Left kidney (tissue), 8 donors: ENCODE results near the gene NXPE2. TPM values are rescaled to one million over a fixed set of nuclear protein-coding genes. Genes with fewer than 3 reads are reported as not detected.
"Not testable (repeated sequence)": the region's sequence is repeated elsewhere in the genome, so short reads cannot be mapped to it uniquely, and the experiment has no call there.

ENCODE experiments used
- DNase-seq: peaks from one replicate; pipeline ENCODE4 v3.0.0-alpha.2; 2013
- long read RNA-seq, 8 donors: transcript quantifications; one replicate each; lab custom pipeline, GENCODE V29; 2026
- polyA plus RNA-seq: library from polyadenylated mRNA; unstranded; fragments of 120-200 nt; gene quantifications from one replicate; pipeline ENCODE4 v1.2.1, GENCODE V29; 2013; ENCODE audit not compliant: insufficient read length

NXPE2 gene
- polyA plus RNA-seq: 0.42 TPM
- long read RNA-seq, donor 1: 0 reads
- long read RNA-seq, donor 2: 0 reads
- long read RNA-seq, donor 3: 0 reads
- long read RNA-seq, donor 4: 0 reads
- long read RNA-seq, donor 5: 0 reads
- long read RNA-seq, donor 6: 0 reads
- long read RNA-seq, donor 7: 0 reads
- long read RNA-seq, donor 8: 0 reads

DNA sequence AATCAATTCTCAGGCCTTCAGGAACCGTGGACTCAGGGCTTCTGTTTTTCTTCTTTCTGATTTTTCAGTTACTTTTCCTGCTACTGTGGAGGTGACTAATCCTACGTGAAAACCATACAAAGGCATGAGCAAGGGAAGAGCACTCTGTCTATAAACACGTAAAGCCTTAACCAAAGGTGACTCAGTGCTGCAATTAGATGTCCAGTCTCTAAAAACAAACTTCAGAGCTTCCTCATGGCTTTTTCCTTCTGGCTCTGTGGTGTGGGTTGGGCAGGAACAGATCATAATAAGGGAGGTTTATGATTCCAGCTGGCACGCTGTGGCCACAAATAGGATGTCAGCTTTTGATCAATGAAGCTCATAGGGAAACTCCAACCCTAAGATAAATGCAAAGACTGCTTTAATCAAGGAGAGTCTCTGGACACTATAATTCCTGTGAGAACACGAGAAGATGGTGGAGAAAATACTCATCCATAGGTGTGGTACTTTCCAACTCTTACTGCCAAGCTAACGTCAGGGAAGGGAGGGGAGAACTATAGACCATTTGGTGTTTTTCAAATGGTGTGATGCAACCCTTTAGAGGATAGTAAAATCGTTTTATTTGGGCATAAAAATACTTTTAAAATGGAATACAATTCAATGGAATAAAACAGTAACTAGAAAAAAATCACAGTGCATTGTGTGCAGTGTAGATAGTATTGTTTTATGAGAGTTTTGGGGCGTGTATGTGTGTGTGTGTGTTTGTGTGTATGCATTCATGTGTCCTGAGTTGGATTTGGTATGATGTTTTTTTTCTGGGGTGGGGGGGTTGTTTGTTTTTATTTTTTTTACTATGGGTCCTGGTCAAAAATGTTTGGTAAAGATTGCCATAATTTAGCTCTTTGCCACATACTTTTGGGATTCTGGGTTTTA lies at the start of gene NXPE2:
Gene NXPE2, plus strand, starts transcription at position 403 of the 912 bp plus-strand sequence. Its CDS starts 49 bp downstream, at position 452.
- no peak for DNase-seq

DNA sequence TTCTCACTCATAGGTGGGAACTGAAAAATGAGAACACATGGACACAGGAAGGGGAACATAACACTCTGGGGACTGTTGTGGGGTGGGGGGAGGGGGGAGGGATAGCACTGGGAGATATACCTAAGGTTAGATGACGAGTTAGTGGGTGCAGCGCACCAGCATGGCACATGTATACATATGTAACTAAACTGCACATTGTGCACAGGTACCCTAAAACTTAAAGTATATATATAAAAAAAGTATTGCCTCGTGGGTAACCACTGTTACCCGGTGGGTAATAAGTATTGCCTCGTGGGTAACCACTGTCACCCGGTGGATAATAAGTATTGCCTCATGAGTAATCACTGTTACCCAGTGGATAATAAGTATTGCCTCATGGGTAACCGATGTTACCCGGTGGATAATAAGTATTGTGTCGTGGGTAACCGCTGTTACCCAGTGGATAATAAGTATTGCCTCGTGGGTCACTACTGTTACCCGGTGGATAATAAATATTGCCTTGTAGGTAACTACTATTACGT lies 46.8 kb upstream of the NXPE2 start:
- not testable (repeated sequence) for DNase-seq

DNA sequence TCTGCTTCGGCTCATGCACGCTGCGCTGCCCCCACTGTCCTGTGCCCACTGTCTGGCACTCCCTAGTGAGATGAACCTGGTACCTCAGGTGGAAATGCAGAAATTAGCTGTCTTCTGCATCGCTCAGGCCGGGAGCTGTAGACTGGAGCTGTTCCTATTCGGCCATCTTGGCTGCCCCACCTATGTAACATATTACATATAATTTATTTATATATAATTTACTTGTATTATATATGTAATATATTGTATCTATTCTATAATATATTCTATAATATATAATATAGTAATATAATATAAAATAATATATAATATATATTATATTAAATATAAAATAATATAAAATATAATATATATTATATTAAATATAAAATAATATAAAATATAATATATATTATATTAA lies 38.9 kb upstream of the NXPE2 start:
- not testable (repeated sequence) for DNase-seq

DNA sequence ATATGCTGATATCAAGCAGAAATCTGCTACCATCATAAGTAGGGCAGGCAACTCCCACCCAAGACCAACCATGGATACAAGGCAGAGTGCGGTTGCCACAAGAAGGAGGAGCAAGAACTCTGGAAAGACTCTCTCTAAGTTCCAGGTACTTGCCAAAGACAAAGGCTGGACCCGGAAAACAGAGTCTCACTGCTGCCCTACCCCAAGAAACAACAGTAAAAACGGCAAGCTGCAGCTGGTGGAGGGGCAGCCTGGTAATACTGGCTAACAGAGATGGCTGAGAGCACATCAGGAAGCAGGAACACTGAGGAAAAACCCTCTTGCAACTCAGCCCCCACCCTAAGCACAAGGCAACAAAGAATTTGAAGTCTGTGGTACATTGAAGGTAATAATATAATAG lies 27.7 kb upstream of the NXPE2 start:
- DNase-seq: no peak

DNA sequence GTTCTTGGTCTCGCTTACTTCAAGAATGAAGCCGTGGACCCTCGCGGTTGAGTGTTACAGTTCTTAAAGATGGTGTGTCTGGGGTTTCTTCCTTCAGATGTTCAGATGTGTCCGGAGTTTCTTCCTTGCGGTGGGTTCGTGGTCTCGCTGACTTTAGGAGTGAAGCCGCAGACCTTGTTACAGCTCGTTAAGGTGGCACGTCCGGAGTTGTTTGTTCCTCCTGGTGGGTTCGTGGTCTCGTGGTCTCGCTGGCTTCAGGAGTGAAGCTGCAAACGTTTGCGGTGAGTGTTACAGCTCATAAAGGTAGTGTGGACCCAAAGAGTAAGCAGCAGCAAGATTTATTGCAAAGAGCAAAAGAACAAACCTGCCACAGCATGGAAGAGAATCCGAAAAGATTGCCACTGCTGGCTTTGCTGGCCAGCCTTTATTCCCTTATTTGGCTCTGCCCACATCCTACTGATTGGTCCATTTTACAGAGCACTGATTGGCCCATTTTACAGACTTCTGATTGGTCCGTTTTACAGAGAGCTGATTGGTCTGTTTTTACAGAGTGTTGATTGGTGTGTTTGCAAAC lies 27.1 kb upstream of the NXPE2 start:
- DNase-seq: no peak

DNA sequence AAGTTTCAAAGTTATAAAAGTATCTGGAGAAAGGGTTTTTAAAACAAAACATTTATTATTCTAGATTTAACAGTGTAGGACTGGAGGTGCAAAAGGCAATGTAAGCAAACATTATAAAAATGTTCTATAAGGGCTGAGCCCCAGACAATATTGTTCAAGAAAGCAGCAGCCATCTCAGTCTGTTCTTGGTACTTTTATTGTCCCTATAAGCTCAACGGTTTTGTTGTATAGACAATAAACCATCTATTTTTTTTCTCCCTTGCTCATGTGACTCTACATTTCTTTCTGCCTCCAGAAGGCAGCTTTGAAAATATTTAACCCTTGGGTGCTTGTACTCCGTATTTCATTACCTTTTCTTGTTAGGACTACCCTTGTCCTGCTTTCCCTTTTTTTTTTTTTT lies 25.2 kb upstream of the NXPE2 start:
- no peak for DNase-seq

DNA sequence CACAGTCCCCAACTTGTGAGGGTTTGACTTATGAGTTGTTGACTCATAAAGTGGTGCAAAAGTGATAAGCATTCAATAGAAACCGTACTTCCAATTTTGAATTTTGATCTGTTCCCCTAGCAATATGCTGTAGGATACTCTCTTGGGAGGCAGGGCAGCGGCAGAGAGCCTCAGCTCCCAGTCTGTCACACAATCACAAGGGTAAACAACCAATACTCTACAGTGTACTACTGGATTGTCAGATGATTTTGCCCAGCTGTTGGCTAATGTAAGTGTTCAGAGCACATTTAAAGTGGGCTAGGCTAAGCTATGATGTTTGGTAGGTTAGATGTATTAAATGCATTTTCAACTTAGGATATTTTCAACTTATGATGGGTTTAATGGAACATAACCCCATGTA lies 13.7 kb upstream of the NXPE2 start:
- peak; percentile 19 for DNase-seq

DNA sequence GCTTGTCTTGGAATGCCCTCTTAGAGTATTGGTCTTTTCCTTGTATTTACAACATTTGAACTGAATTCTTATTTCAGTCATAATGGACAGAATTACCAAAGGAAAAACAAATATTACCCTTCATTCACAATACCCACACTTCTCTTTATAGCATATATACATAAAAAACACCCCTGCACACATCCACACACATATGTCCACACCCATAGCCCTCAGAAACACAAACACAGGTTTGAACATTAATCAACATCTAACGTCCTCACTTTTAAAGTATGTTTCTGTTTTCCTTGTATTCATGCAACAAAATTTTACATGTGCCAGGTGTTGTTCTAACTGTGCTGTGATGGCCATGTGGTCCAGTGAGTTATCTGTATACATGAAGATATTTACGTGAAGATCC lies 11.6 kb upstream of the NXPE2 start:
- DNase-seq: no peak

DNA sequence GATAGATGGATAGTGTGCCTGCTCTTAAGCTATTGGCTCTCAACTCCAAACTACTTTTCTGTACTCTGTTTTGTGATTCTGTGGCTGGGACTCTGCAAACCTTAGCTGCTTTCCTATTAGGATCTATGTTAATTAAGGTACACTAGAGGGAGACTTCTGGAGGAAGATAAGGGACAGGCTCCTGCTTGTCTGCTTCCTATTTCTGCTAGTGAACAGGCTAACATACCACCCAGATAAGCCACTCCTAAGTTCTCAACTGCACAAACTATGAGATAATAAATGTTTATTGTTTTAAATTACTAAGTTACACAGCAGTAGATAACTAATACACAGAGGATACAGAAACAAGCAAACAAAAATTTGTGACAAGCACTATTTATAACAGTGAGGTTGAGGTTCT lies 10.2 kb upstream of the NXPE2 start:
- no peak for DNase-seq

DNA sequence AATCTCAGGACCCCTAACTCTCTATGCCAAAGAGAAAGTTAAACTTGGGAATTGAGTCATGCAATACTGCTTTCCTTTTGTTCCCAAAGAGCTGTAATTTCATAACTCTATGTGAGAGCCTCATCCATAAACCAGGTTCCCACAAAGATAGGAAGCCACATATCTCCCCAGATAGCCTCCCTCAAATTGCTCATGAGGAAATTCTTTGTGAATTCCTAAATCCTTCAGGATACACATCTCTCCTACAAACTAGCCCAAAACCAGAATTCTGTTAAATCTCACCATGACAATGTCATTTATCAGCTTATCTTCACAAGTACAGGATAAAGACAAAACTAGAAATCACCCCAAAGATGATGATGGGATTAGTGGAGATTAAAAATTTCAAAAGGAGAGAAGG lies 4.7 kb upstream of the NXPE2 start:
- DNase-seq: no peak

DNA sequence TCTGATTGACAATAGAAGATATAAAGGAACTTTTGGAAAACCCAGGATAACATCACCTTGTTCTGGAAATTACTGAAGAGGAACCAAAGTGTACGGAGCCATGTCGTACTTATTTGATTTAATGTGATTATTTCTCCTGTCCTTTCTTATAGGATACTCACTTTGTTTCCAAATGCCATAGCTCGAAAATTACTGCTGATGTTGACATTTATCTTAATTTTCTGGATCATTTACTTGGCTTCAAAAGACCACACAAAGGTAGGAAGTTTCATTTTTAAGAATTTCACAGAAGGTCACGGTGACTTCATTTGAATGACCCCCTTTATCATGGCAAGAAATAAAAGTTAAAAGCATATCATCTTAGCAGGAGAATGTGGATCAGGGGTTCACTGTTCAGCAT lies 1.2 kb downstream of the NXPE2 start:
- no peak for DNase-seq

DNA sequence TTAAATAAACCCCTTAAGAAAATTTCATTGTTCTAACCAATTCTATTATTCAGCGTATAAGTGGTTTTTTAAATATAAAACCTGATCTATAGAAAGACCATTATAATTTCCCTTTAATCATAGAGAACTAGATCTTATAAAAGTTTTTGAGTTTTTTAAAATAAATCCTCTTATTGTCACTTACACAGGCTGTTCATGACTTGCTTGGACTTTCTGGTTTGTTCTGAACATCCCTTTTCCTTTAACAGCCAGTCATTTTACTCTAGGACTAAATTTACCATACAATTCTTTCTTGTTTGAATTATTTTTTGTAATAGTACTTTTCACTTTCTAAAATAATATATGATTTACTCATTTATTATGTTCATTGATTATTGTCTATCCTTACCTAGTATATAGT lies 4.7 kb downstream of the NXPE2 start:
- no peak for DNase-seq

DNA sequence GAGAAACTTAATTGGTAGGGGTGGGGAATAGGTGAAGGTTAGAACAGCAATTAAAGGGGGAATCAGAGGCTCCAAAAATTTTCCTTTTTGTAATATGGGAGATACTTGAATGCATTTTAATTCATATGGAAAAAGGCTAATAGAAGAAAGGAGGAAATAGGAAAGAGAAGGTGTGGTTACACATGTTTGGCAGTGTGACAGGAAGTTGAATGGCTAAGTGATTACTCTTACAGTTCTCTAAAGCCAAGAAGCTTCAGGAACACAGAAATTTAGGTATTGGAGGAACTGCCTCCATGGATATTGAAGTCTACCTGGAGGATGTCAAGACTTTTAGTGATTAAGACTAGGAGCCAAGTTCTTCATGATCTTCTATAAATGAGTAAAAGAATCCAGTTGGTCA lies 6.3 kb downstream of the NXPE2 start:
- no peak for DNase-seq

DNA sequence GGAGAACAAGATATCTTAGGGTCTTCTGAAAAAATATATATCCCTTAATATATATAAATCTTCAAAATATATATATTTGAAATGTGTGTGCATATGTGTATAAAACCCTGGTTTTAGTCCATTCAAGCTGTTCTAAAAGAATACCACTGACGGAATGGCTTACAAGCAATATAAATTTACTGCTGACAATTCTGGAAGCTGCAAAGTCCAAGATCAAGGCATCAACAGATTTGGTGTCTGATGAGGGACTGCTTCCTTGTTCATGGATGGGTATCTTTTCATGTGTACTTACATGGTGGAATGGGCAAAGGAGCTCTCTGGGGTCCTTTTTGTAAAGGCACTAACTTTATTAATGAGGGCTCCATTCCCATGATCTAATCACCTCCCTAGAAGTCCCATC lies 6.8 kb downstream of the NXPE2 start:
- no peak for DNase-seq

DNA sequence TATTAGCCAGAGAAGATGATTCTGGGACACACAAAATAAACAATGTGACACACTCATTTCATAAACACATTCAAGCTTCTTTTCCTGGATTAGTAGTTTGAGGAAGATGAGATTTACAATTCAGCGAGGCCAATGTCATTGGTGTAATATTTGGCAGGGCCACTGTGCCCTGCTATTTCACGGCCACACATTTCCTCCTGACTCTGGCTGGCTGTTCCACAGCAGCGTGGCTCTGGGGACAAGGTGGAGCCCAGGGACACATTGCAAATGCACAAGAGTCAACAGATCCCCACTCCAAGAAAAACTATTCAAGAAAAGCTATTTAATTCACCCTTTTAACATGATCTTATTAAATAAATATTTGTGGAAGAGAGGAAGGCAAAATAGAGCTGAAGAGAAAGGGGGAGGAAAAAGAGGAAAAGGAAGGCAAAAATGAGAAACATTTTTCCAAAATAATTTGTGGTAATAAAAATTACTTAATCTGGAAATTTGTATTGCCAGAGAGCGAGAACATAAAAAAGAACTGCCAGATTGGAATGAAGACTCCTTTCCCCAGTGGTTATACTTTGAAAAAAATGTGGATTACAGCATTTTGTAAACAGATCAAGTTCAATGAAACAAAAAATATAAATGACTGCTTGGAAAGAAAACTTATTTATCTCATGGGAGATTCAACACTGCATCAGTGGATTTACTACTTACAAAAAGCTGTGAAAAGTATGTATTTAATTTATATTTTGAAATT lies 27.1 kb downstream of the NXPE2 start:
- no peak for DNase-seq

DNA sequence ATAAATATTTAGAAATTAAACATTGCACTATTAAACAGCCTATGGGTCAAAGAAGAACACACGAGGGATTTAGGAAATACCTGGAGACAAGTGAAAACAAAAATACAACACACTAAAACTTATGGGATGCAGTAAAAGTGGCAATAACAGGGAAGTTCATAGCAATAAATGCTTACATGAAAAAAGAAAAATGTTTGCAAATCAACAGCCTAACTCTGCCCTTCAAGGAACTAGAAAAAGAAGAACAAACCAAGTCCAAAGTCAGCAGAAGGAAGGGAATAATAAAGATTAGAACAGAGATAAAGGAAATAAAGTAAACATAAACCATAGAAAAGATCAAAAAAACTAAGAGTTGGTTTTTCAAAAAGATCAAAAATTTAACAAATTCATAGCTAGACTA lies 31.6 kb downstream of the NXPE2 start:
- DNase-seq: no peak

DNA sequence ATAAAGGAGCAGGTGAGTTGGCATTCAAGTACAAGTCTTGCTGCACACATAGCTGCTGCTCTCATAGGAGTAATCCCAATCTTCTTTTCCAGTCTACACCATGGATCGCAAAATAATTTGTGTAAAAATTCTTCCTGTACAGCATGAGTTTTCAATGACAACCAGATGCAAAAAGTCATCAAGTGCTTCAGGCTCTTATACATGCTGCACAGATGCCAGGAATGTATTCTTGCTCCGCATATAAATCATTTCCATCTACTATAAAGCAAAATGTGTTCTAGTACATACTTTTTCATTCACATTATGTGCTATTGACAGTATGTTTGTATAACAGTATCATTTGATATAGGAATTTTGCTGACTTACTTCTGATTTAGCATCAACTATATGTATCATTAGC lies 35.4 kb downstream of the NXPE2 start:
- no peak for DNase-seq

DNA sequence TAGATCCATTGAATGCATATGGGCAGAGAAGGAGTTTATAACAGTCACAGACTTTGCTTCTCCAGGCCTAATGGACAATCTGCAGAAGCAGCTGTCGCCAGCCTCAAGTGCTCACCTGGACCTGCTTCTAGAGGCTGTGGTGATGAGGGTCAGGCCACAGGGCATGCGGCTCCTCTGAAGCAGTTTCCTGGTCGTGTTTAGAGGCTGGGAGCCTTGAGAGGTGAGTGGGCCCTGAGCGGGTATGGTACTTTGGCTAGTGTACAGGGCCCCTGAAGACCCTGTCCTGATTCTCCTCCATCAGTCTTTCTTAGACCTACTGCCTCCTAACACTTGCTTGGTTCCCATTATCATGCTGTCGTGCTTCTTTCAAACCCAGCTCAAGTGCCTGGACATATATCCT lies 41.2 kb downstream of the NXPE2 start:
- DNase-seq: no peak

DNA sequence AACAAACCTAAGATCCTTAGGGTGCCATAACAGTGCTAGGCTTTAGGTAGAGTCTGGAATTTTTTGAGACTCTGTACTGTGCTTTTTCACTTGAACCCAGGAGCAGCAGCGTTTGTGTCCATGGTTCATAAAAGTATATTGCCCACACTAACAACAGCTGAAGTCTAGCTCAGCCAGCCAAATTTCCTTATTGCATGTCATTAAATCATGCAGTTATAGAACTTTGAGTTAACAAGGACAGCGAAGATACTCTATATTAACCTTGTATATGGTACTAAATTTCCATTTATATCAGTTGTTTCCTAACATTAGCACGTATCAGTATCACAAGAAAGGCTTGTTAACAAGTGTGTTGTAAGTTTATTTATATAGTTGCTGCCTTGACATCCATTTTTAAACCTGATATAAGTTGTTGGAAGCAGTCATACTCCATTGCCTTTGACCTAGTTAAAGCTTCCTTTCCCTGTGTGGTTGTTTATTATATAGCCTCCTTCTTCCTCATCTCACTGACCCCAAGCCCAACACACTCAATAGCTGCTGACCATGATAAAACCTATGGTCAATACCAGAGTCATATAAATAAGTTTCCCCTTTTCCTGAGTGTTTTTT lies 46.7 kb downstream of the NXPE2 start:
- no peak for DNase-seq

DNA sequence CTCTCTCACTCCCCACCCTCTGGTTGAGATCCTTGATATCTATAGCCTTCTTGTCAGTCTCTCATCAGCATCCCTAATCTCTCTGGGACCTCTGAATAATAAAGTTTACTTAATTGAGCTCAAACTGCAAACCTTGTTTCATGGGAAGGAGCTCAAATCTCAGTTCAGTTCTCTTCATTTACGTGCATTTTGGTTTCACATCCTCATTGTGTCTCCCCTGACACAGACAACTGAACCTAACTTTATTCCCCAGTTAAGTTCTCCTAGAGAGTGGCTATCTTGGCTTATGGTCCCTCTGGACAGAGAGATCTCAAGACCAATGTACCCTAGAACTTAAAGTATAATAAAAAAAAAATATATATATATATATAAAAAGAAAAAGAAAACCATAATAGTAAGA lies 47.3 kb downstream of the NXPE2 start:
- DNase-seq: no peak

DNA sequence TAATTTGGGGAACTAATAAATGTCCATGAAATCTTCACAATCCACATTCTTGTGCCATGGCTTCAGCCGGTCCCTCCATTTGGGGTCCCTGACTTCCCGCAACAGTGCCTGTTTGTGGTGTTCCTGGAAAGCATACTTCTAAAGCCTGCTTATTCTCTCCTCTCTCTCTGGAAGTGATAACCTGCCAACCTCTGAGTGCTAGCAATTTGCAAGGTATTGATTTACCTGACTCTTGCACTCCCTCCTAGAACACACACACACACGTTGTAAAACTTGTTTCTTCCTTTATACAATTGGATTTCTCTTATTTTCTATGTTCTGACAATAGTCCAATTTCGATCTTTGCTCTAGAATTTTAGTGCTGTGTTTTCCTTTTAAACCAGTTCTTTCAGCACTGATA lies 58.5 kb downstream of the NXPE2 start:
- no peak for DNase-seq

DNA sequence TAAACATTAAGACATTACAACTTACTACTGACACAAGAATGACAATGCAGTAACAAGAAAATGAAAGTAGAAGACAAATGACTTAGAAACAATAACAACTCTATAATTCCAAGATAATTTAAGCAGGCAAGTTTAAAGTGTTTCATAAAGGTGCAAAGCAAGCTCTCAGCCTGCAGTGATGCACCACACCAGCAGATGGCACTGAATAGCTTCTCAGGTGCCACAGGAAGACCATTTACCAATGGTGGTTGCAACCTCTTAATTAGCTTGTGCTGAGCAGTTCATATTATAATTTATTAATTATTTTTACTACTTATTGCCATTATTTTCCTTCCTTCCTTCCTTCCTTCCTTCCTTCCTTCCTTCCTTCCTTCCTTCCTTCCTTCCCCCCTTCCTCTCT lies 60.6 kb downstream of the NXPE2 start:
- DNase-seq: peak; percentile 26
